HepG2 (cell line): ENCODE results near the gene CCNQ. TPM values are rescaled to one million over a fixed set of nuclear protein-coding genes. Genes with fewer than 3 reads are reported as not detected.

Experiments used
- ARHGAP35 ChIP-seq: sonication (generic); formaldehyde crosslinking; IDR thresholded peaks from 2 replicates; pipeline ENCODE4 v1.9.0; 2022; ENCODE audit warnings: mild to moderate bottlenecking, inconsistent platforms, moderate library complexity, missing genetic modification reagents, borderline replicate concordance
- ARNTL ChIP-seq: sonication (generic); formaldehyde crosslinking; IDR thresholded peaks from 2 replicates; pipeline ENCODE4 v1.4.0; 2020; ENCODE audit warnings: mild to moderate bottlenecking, missing genetic modification reagents
- JDP2 ChIP-seq: sonication (generic); formaldehyde crosslinking; IDR thresholded peaks from 2 replicates; pipeline ENCODE4 v1.8.1; 2022; ENCODE audit warnings: missing genetic modification reagents, borderline replicate concordance
- KAT8 ChIP-seq: IDR thresholded peaks from 2 replicates; pipeline ENCODE4 v1.6.1; 2016; ENCODE audit warnings: missing genetic modification reagents, missing compliant biosample characterization
- ZBTB8A ChIP-seq: sonication (generic); formaldehyde crosslinking; IDR thresholded peaks from 2 replicates; pipeline ENCODE4 v1.4.0; 2020; ENCODE audit warnings: mild to moderate bottlenecking, low read depth, missing genetic modification reagents, borderline replicate concordance
- ZNF333 ChIP-seq: sonication (generic); formaldehyde crosslinking; IDR thresholded peaks from 2 replicates; pipeline ENCODE4 v1.4.0; 2020; ENCODE audit warnings: mild to moderate bottlenecking, missing genetic modification reagents, borderline replicate concordance
- ZNF747 ChIP-seq: sonication (generic); formaldehyde crosslinking; IDR thresholded peaks from 2 replicates; pipeline ENCODE4 v1.8.1; 2023; ENCODE audit warnings: missing genetic modification reagents, mild to moderate bottlenecking, borderline replicate concordance
- polyA plus RNA-seq, 8 experiments: library from polyadenylated mRNA; depleted of rRNA in 3 of 8; stranded (reverse) in 7 of 8; unstranded in 1 of 8; fragments of >200 nt; fragmentation: Illumina TruSeq in 4 of 8; extraction: Trizol in 4 of 8; gene quantifications; 2 replicates each; pipeline versions ENCODE4 v1.2.1 to v1.2.3, GENCODE V29; 2011 to 2016; ENCODE audit warnings: low read depth in 4 of 8, missing spikeins in 1 of 8, mixed read lengths in 1 of 8; ENCODE audit not compliant: insufficient read depth in 1 of 8
- total RNA-seq, 5 experiments: library from RNA; depleted of rRNA; stranded (reverse); fragments of >200 nt; fragmentation: Illumina TruSeq; extraction: Trizol; gene quantifications; 2 replicates each; pipeline ENCODE4 v1.2.3, GENCODE V29; 2016; ENCODE audit warnings: low read depth in 1 of 5
- TF ChIP-seq, protein P1 (sequence below), 2 experiments: IDR thresholded peaks; 2 replicates each; pipeline ENCODE4 v1.6.1; 2011 to 2012; ENCODE audit warnings: low read length in 2 of 2, borderline replicate concordance in 1 of 2, low read depth in 1 of 2, mild to moderate bottlenecking in 1 of 2, moderate library complexity in 1 of 2
- TF ChIP-seq, protein P2 (sequence below): sonication (generic); formaldehyde crosslinking; IDR thresholded peaks from 2 replicates; pipeline ENCODE4 v1.5.1; 2020; ENCODE audit warnings: mild to moderate bottlenecking, missing genetic modification reagents, borderline replicate concordance
- TF ChIP-seq, protein P3 (sequence below), 2 experiments: sonication (generic) in 1 of 2; formaldehyde crosslinking in 1 of 2; IDR thresholded peaks; 2 replicates each; pipeline versions ENCODE4 v1.5.1 to v1.6.1; 2011 to 2020; ENCODE audit warnings: borderline replicate concordance in 1 of 2, low read depth in 1 of 2, low read length in 1 of 2, mild to moderate bottlenecking in 1 of 2, missing genetic modification reagents in 1 of 2, moderate library complexity in 1 of 2
- TF ChIP-seq, protein P4 (sequence below): sonication (generic); formaldehyde crosslinking; IDR thresholded peaks from 2 replicates; pipeline ENCODE4 v1.4.0; 2020; ENCODE audit warnings: mild to moderate bottlenecking, missing genetic modification reagents

Gene CCNQ
- total and polyA plus RNA-seq, 2 of the 13 experiments (the other 11 are each of a cell fraction or from before 2014, with no cell fraction given), result 15.0 to 25.5 TPM

DNA sequence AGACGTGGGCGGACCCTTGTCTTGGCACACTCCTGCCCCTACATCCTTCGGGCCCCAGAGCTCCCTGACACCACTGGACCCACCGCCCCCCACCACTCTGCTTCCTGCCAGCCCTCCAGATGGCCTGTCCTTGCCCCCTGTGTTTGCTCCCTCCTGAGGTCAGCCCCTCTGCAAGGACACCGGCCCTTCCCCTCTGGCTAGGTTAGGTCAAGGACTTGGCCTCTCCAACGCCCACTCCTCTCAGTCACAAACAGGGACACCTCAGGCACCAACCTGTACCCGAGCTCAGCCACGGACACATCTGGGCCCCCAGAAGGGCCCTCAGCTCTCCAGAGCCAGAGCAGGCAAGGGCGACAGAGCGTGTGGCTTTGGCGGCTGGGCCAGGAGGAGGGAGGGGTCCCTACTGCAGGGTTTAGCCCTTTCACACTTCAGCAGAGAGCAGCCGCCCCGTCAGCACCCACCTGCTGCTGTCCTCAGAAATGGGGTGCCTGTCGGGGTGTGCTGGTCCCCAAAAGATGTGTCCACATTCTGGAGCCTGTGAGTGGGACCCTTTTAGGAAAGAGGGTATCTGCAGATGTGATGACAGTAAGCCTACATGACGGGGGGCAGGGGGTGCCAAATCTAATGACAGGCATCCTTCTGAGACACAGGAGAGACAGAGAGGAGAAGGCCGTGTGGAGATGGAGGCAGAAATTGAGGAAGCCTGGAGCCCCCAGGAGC is 24.5 kb upstream of the CCNQ start (continued):
- TF ChIP-seq, protein P1, sequence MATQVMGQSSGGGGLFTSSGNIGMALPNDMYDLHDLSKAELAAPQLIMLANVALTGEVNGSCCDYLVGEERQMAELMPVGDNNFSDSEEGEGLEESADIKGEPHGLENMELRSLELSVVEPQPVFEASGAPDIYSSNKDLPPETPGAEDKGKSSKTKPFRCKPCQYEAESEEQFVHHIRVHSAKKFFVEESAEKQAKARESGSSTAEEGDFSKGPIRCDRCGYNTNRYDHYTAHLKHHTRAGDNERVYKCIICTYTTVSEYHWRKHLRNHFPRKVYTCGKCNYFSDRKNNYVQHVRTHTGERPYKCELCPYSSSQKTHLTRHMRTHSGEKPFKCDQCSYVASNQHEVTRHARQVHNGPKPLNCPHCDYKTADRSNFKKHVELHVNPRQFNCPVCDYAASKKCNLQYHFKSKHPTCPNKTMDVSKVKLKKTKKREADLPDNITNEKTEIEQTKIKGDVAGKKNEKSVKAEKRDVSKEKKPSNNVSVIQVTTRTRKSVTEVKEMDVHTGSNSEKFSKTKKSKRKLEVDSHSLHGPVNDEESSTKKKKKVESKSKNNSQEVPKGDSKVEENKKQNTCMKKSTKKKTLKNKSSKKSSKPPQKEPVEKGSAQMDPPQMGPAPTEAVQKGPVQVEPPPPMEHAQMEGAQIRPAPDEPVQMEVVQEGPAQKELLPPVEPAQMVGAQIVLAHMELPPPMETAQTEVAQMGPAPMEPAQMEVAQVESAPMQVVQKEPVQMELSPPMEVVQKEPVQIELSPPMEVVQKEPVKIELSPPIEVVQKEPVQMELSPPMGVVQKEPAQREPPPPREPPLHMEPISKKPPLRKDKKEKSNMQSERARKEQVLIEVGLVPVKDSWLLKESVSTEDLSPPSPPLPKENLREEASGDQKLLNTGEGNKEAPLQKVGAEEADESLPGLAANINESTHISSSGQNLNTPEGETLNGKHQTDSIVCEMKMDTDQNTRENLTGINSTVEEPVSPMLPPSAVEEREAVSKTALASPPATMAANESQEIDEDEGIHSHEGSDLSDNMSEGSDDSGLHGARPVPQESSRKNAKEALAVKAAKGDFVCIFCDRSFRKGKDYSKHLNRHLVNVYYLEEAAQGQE (IDR thresholded peaks at IDR 0.05; ENCODE audit: borderline replicate concordance in 1 of 2, low read depth in 1 of 2, low read length in 2 of 2), result 0 out of 4 replicates have a peak, but pooled peaks of 1 of the 2 experiments have one; percentile 59
- TF ChIP-seq KAT8 (CRISPR knock-in tag) (no peak), ZNF747 (0 out of 2 replicates have a peak, but pooled peaks have one; percentile 56), ZNF333 (no peak), JDP2 (CRISPR knock-in tag) (no peak), ARNTL (peak; percentile 81), ARHGAP35 (CRISPR knock-in tag) (no peak), ZBTB8A (CRISPR knock-in tag) (no peak)
- TF ChIP-seq, protein P2, sequence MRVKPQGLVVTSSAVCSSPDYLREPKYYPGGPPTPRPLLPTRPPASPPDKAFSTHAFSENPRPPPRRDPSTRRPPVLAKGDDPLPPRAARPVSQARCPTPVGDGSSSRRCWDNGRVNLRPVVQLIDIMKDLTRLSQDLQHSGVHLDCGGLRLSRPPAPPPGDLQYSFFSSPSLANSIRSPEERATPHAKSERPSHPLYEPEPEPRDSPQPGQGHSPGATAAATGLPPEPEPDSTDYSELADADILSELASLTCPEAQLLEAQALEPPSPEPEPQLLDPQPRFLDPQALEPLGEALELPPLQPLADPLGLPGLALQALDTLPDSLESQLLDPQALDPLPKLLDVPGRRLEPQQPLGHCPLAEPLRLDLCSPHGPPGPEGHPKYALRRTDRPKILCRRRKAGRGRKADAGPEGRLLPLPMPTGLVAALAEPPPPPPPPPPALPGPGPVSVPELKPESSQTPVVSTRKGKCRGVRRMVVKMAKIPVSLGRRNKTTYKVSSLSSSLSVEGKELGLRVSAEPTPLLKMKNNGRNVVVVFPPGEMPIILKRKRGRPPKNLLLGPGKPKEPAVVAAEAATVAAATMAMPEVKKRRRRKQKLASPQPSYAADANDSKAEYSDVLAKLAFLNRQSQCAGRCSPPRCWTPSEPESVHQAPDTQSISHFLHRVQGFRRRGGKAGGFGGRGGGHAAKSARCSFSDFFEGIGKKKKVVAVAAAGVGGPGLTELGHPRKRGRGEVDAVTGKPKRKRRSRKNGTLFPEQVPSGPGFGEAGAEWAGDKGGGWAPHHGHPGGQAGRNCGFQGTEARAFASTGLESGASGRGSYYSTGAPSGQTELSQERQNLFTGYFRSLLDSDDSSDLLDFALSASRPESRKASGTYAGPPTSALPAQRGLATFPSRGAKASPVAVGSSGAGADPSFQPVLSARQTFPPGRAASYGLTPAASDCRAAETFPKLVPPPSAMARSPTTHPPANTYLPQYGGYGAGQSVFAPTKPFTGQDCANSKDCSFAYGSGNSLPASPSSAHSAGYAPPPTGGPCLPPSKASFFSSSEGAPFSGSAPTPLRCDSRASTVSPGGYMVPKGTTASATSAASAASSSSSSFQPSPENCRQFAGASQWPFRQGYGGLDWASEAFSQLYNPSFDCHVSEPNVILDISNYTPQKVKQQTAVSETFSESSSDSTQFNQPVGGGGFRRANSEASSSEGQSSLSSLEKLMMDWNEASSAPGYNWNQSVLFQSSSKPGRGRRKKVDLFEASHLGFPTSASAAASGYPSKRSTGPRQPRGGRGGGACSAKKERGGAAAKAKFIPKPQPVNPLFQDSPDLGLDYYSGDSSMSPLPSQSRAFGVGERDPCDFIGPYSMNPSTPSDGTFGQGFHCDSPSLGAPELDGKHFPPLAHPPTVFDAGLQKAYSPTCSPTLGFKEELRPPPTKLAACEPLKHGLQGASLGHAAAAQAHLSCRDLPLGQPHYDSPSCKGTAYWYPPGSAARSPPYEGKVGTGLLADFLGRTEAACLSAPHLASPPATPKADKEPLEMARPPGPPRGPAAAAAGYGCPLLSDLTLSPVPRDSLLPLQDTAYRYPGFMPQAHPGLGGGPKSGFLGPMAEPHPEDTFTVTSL (CRISPR knock-in tag), result peak; percentile 63; the same call in 1 of the 2 replicates
- TF ChIP-seq, protein P3, sequence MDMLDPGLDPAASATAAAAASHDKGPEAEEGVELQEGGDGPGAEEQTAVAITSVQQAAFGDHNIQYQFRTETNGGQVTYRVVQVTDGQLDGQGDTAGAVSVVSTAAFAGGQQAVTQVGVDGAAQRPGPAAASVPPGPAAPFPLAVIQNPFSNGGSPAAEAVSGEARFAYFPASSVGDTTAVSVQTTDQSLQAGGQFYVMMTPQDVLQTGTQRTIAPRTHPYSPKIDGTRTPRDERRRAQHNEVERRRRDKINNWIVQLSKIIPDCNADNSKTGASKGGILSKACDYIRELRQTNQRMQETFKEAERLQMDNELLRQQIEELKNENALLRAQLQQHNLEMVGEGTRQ (IDR thresholded peaks at IDR 0.05; ENCODE audit: low read depth, low read length), result no peak
- TF ChIP-seq, protein P3 (CRISPR knock-in tag; IDR thresholded peaks at IDR 0.05; ENCODE audit: borderline replicate concordance), result no peak; the same call in 1 of the 2 replicates
- TF ChIP-seq, protein P4, sequence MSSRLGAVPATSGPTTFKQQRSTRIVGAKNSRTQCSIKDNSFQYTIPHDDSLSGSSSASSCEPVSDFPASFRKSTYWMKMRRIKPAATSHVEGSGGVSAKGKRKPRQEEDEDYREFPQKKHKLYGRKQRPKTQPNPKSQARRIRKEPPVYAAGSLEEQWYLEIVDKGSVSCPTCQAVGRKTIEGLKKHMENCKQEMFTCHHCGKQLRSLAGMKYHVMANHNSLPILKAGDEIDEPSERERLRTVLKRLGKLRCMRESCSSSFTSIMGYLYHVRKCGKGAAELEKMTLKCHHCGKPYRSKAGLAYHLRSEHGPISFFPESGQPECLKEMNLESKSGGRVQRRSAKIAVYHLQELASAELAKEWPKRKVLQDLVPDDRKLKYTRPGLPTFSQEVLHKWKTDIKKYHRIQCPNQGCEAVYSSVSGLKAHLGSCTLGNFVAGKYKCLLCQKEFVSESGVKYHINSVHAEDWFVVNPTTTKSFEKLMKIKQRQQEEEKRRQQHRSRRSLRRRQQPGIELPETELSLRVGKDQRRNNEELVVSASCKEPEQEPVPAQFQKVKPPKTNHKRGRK (CRISPR knock-in tag), result no peak
